NCI-H748 treated with DMSO at 0.1 percent for 48 hours (cell line): Measurements from ENCODE around the gene OR13J1.

Experiments
- DNase-seq: peaks from one replicate; lab custom pipeline; 2025; lab: John Stamatoyannopoulos, UW

OR13J1 gene

DNA sequence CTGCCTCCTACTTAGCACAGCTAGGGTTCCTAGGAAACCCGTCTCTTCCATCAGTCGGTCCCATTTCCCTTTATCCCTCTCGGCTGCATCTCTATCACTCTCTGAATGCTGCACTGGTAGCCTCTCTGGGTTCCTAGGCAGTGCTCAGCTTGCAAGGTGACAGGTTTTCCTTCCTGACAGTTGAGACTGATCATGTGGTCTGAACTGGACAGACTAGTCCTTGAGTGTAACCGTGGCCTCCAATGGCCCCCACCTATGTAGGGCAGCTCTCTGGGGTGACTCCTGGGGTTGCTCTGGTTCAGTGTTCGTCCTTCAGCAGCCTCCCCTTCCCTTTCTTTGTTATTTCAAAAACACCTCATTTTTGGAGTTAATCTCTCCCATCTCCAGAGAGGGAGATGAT, 37.4 kb downstream of the OR13J1 start:
- no peak for DNase-seq

DNA sequence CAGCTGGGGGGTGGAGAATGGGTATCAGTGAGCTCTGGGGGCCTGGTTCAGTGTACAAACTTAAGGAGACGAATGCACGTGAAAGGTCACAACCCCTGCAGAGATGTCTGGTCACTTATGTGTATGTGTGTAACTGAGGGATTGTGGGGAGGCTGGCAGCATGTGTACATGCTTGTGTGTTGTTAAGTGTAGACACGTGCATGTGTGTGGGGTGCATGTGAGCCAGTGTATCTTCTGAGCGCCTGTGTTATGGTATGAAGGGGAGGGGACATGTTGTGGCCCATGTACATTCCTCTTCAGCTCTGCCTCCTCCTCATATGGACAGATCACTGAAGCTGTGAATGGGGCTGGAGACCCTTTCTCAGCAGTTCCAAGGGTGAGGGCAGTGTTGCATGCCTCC, 39.2 kb downstream of the OR13J1 start:
- DNase-seq: no peak

DNA sequence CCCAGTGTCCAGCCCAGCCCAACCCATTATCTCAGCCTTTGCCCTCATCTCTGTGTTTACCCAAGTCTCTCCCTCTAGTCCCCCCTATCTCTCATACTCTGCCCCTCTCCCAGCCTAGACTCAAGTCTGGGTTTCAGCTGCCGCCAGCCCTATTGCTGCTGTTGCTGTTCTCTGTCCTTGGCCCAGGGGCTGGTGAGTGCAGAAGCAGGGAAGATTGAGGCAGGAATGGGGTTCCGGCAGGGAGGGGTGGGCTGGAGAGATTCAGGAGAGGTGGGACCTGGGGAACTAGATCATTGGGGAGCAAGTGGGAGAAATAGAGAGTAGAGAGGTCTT, 40.5 kb downstream of the OR13J1 start:
- DNase-seq: no peak

DNA sequence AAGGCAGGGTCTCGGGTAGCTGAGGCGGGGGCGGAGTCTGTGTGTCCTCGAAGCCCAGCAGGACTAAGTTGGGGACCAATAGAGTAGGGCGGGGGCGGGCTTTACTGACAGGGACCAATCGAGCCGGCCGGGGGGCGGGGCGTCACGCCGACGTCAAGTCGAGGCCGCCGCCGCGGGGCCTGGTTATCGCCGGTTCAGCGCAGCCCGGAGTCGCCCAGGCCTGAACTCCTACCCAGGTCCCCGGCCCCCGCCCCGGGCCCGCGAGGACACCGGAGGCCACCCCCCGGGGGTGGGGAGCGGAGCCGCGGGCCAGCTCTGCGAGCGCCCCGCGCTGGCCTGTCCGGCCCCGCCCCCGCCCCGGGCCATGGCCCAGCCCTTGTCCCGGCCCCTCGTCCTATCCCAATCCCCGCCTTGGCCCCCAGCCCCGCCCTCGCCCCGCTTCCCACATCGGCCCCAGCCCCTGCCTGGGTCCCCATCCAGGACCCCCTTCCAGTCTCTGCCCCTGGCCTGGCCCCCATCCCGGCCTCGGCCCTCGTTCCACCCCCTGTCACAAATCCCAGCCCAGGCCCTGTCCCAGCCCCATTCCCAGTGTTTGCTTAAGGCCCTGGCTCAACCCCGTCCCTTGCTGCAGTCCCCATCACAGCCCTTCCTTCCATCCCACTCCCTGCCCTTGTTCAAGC, 41.0 kb downstream of the OR13J1 start, which contains the start of gene TMEM8B:
TMEM8B (plus strand) TSS at position 145 of the 680 bp plus-strand sequence; CDS start at position 365, 220 bp downstream.
- peak; percentile 87 for DNase-seq

DNA sequence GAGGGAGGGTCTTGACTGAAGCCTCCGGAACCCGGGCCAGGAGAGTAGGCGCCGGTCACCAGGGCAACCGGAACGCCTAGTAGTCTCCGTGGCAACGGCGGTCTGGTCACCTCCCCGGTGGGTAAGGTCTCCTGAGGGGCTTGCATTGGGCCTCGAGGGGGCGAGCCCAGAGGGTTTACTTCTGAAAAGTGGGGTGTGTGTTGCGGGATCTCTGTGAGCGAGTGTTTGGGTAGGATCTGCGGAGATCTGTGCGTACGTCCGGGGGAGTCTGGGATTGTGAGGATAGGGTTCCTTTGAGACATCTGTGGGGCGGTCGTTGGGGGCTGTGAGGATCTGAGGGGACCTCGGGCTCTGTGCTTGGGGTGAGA, 41.5 kb downstream of the OR13J1 start, which contains the start of gene FAM221B:
FAM221B (minus strand) TSS at position 17 of the 368 bp plus-strand sequence. CDS start 2,571 bp downstream, outside the sequence.
- peak; percentile 45 for DNase-seq

DNA sequence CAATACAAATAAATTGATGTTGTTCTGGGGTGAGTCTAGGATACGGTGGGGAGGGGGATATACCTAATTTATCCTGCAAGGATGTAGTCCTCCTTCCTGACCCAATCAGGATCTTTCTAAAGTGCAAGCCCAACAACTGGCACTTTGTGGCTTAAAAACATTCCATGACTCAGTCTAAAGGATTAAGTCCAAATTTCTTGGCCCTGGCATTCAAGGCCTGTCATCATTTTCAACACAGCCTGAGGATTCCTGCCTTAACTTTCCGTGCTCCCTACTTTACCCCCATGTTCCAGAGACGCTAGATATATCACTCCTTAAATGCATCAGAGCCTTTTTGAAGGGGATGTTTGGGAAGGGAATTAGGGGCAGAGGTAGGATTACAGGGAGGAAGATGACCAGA, 42.7 kb downstream of the OR13J1 start:
- no peak for DNase-seq

DNA sequence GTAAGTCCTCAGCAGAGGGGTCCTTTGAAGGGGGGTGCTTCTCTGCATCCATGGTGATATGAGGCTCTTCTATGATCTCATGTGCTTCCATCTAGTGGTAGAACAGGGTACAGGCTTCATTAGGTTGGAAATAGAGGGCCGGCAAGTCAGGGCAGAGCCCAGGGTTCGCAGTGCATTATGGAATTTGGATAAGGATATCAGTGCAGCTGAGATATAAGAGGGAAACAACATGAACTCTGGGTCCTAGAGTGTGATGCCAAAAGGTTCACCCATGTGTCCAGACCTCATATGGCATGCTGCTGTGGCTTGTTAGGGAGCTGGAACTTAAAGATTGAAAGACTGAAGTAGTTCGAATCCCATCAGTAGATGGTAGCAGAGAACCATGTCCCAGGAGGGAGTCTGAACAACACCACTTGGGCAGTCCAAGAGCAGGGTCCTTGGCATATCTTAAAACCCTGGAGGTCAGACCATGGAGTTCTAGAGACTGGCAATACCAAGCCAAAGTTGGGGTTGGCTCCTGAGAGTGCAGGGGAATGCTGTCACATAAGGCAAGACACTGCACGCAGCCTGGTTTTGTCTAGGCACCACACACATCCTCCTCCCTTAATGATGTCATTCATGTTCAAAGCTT, 44.0 kb downstream of the OR13J1 start:
- DNase-seq: peak; percentile 16

DNA sequence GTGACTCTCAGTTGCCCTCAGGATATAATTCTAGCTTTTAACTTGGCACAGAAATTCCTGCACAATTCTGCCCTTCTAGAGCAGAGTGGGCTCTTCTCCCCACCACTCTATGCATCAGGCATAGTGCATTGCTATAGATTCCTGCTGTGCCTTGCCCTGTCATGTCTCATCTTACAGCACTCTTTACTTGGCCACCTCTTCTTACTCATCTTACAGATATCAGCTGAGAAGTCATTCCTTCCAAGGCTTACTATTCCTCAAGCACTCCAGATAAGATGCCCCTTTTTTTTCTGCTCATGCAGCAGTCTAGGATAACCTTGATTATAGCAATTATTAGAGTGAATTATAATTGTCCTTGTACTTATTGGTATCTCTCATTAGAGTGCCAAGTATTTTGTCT, 47.3 kb downstream of the OR13J1 start:
- DNase-seq: no peak

DNA sequence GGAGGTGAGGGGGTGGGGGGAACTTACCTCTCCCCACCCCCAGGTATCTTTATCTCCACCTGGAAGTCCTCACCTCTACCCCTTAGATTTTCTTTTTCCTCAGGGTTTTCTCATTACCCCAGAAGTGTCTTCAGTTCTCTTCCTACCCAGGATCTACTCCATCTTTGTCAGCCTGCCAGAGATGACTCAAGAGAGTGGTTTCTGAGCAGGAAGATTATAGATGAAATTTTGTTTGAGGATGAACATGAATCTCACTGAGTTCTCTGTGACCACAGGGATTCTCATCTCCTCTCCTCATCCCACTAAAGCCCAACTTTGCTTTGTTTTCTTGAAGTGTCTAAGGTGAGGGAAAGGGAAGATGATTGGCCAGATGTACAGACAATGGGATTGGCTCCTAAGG, 50.1 kb downstream of the OR13J1 start:
- no peak for DNase-seq
